Psoas muscle (tissue), 8 donors: ENCODE results near the gene ARHGEF3. TPM values are rescaled to one million over a fixed set of nuclear protein-coding genes. Genes with fewer than 3 reads are reported as not detected.

Source experiments
- ATAC-seq, 4 donors: fragments of 200-7000 bp; cut with Tn5 transposase; one replicate each; pipeline ENCODE4 v1.9.1; 2020; ENCODE audit warnings: moderate library complexity in 3 of 4, mild to moderate bottlenecking in 2 of 4
- DNase-seq, 2 donors: peaks; one replicate each; pipeline ENCODE4 v3.0.0-alpha.2; 2020
- H3K27ac ChIP-seq: fragments of 200-600 bp; one replicate; pipeline ENCODE4 v1.8.0; 2022
- H3K27me3 ChIP-seq, 3 donors: fragments of 200-600 bp in 1 of 3; one replicate each; pipeline versions ENCODE4 v1.6.1 to v1.8.0; 2013 to 2022; ENCODE audit warnings: low read length in 2 of 3, mild to moderate bottlenecking in 2 of 3, moderate library complexity in 1 of 3; ENCODE audit not compliant: insufficient read depth in 3 of 3
- H3K36me3 ChIP-seq, 2 donors: fragments of 200-600 bp in 1 of 2; one replicate each; pipeline versions ENCODE4 v1.6.1 to v1.8.0; 2013 to 2022; ENCODE audit warnings: low read depth in 1 of 2, mild to moderate bottlenecking in 1 of 2, moderate library complexity in 1 of 2; ENCODE audit not compliant: insufficient read depth in 1 of 2
- H3K4me1 ChIP-seq: fragments of 200-600 bp; one replicate; pipeline ENCODE4 v1.8.0; 2022
- H3K4me3 ChIP-seq: fragments of 200-600 bp; one replicate; pipeline ENCODE4 v1.8.0; 2022; ENCODE audit warnings: mild to moderate bottlenecking
- H3K9me3 ChIP-seq: fragments of 200-600 bp; one replicate; pipeline ENCODE4 v1.8.0; 2022
- WGBS, 3 donors: extraction: QIAGEN DNeasy Blood & Tissue Kit; methylation state at CpG; one replicate each; pipeline versions ENCODE4 v1.1.6 to v1.1.7; 2013; 5-methylcytosine and 5-hydroxymethylcytosine counted together
- intact Hi-C, 2 donors: fragments of 100-400 bp; cut with DNase I; formaldehyde crosslinking; loops; one replicate each; pipeline versions ENCODE4 v1.11.0 to v1.14.2; 2022
- polyA plus RNA-seq, 3 donors: library from polyadenylated mRNA; stranded (reverse); fragments of 200-250 nt; gene quantifications; one replicate each; pipeline ENCODE4 v1.2.3, GENCODE V29; 2013
- total RNA-seq, 4 donors: library from RNA; stranded (reverse); fragmentation: NEBNext Ultra II Directional in 2 of 4; extraction: Animal tissue kit (Norgen Biotek cat#: 25700) in 2 of 4; gene quantifications; one replicate each; pipeline versions ENCODE4 v1.2.1 to v1.2.4, GENCODE V29; 2021 to 2023
- TF ChIP-seq, protein P1 (sequence below): fragments of 200-600 bp; IDR thresholded peaks from one replicate; pipeline ENCODE4 v1.8.0; 2022; ENCODE audit warnings: antibody characterized with exemption
- donor health status: healthy with polysubstance abuse.
- donor health status: DM: no; HTN: no; CAD: no; lungs with moderate emphysema.
- donor health status: Bipolar disorder and iron deficiency.
- donor health status: healthy.
- donor health status: DM: yes; HTN: yes; CAD: no.
- donor health status: DM: no; HTN: no; CAD: no.
- donor health status: DM: no; HTN: no; CAD: no.
- donor health status: DM: yes; HTN: yes; CAD: no.

ARHGEF3 gene
- total and polyA plus RNA-seq, 7 donors = 4.6 to 10.4 (median 6.3) TPM

- ATAC-seq = no peak
Measured at GRCh38 chr3:56811546-56812202, 9.9 kb upstream of the ARHGEF3 start.

DNA sequence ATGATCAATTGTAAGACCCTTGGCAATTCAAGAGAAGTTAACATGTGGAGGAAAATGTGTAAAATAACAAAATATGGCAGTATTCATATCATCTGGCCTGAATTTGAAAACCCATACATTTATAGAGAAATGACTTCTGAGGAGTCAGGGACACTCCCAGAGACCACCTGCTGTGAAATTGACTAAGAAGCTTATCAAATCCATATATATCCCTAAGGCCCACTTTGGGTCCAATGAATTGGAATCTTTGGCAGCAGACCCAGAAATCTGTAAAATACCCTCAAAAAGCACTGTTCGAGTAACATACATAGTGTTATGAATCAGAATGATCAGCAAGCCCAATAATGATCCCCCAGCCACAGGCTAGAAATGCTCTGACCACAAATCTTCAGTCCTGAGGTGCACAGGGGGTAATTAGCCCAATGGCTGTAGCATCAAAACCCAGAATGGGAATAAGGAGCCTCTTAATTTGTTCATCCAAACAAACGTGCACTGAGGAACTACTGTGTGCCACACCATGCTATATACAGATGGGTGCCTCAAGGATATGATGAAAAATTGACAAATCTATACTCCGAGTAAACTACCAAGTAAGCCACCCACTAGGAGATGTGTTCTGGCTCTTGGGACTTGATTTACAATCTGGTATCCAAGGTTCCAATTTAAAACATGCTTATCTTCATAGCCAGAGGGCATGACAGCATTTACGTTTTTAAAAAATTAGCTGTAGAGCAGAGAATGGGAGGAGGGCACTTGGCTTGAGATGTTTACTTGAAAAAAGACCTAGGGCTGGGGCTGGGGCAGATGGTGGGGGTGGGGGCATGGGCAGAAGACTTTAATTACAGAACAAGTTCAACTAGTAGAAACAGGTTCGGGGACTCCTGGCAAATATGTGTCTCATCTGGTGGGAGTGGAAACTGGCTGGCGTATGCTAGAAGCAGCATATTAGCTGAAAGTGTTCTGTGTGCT, 9.1 kb upstream of the ARHGEF3 start:
- Histone ChIP-seq H3K36me3 (no peaks in the 10 kb centered on the region), H3K9me3 (no peaks in the 10 kb centered on the region), H3K27ac (no peak overlapping the region), H3K27me3 (no peaks in the 10 kb centered on the region), H3K4me3 (no peak overlapping the region), H3K4me1 (peaks cover 5% of the 10 kb centered on the region)
- TF ChIP-seq, protein P1, sequence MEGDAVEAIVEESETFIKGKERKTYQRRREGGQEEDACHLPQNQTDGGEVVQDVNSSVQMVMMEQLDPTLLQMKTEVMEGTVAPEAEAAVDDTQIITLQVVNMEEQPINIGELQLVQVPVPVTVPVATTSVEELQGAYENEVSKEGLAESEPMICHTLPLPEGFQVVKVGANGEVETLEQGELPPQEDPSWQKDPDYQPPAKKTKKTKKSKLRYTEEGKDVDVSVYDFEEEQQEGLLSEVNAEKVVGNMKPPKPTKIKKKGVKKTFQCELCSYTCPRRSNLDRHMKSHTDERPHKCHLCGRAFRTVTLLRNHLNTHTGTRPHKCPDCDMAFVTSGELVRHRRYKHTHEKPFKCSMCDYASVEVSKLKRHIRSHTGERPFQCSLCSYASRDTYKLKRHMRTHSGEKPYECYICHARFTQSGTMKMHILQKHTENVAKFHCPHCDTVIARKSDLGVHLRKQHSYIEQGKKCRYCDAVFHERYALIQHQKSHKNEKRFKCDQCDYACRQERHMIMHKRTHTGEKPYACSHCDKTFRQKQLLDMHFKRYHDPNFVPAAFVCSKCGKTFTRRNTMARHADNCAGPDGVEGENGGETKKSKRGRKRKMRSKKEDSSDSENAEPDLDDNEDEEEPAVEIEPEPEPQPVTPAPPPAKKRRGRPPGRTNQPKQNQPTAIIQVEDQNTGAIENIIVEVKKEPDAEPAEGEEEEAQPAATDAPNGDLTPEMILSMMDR = no peak
- intact Hi-C loops = no loop called here
- DNase-seq (no peak), ATAC-seq (no peak)
- 65 to 69% (median 66%) methylated on average over 6 of the region's 6 CpGs for WGBS, 3 donors

More at GRCh38 chr3:56811546-56812202, 9.9 kb upstream of the ARHGEF3 start:
- no peak for DNase-seq
- H3K4me3 ChIP-seq = no peak overlapping the region
- TF ChIP-seq, protein P1 = no peak
- H3K36me3 ChIP-seq = no peaks in the 10 kb centered on the region
- intact Hi-C loops = no loop called here
- H3K4me1 ChIP-seq = peaks cover 5% of the 10 kb centered on the region
- H3K9me3 ChIP-seq = no peaks in the 10 kb centered on the region
- H3K27ac ChIP-seq = no peak overlapping the region
- WGBS, 3 donors = 73 to 89% (median 79%) methylated on average over 5 of the region's 5 CpGs
- no peaks in the 10 kb centered on the region for H3K27me3 ChIP-seq

DNA sequence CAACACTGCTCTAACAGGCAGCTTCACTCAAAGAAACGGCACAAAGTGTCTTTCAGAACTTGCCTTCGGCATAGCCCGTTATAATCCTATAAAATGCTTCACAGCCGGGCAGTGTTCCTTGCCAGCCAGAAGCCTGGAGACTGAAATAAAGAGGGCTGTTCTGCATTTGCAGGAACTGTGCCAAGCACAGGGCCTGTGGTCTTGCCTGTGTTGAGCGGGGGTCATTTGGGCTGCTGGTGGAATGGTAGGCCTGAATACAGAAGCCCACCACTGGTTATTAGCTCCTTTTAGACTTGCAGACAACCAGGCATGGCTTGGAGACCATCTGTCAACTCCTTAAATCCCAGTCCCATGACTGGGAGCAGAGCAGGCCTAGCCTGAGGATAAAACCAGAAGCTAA, 4.7 kb upstream of the ARHGEF3 start:
- Histone ChIP-seq H3K4me1 (peaks cover 5% of the 10 kb centered on the region), H3K27ac (no peak overlapping the region), H3K27me3 (no peaks in the 10 kb centered on the region), H3K36me3 (no peaks in the 10 kb centered on the region), H3K9me3 (no peaks in the 10 kb centered on the region), H3K4me3 (no peak overlapping the region)
- intact Hi-C loops = no loop called here
- no peak for DNase-seq
- WGBS, 3 donors = 51 to 72% (median 55%) methylated on average over 5 of the region's 5 CpGs
- TF ChIP-seq, protein P1 = no peak
- ATAC-seq = no peak

GRCh38 chr3:56802790-56803189, 1.0 kb upstream of the ARHGEF3 start:
- DNase-seq (no peak), ATAC-seq (no peak)
- Histone ChIP-seq H3K4me1 (peaks cover 34% of the 10 kb centered on the region), H3K4me3 (no peak overlapping the region), H3K27ac (no peak overlapping the region), H3K27me3 (no peaks in the 10 kb centered on the region), H3K9me3 (no peaks in the 10 kb centered on the region), H3K36me3 (no peaks in the 10 kb centered on the region)
- WGBS, 3 donors = 82 to 93% (median 86%) methylated on average over 1 of the region's 1 CpG
- intact Hi-C loops = loop anchor here (5.0 kb wide), 3 partner anchors 40 to 245 kb away; partner anchors contain the start of gene CCDC66 (in 1 of the 2)
- TF ChIP-seq, protein P1 = no peak
